GM23248 (cell line): Measurements from ENCODE around the gene POLG2.

Experiments used
- EZH2 ChIP-seq: fragments of 200-600 bp; sonication (generic); IDR thresholded peaks from 2 replicates; pipeline ENCODE4 v1.6.1; 2018; ENCODE audit warnings: antibody characterized with exemption, mild to moderate bottlenecking; ENCODE audit not compliant: insufficient read depth, poor library complexity, severe bottlenecking
- EZH2phosphoT487 ChIP-seq: fragments of 200-600 bp; sonication (generic); IDR thresholded peaks from 2 replicates; pipeline ENCODE4 v1.6.1; 2018; ENCODE audit warnings: antibody characterized with exemption, moderate library complexity, mild to moderate bottlenecking, low read depth; ENCODE audit not compliant: insufficient read depth

DNA sequence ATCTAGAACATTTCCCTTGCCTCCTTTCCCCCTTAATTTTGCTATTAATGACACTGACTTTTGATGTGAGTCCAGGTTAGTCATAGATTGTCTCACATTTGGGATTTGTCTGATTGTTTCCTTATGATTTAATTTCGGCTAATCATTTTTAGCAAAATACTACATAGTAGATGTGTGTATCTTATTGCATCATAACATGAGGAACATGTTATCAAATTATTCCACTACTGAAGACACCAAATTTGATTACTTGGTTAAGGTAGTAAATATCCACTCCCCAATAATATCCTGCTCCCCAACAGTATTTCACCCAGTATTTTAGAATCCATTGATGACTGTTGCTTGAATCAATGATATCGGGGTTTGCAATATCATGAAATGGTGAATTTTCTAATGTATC lies 2.7 kb downstream of the POLG2 start:
- TF ChIP-seq EZH2 (no peak), EZH2phosphoT487 (no peak)
